ENCODE data around the gene PLK5. TPM values are rescaled to one million over a fixed set of nuclear protein-coding genes. Genes with fewer than 3 reads are reported as not detected.
A peak's percentile ranks its signal among the peaks of the same experiment; 100 is the strongest.

Gene PLK5
- total RNA-seq, 4 donors from 2014 or later: not detected

DNA sequence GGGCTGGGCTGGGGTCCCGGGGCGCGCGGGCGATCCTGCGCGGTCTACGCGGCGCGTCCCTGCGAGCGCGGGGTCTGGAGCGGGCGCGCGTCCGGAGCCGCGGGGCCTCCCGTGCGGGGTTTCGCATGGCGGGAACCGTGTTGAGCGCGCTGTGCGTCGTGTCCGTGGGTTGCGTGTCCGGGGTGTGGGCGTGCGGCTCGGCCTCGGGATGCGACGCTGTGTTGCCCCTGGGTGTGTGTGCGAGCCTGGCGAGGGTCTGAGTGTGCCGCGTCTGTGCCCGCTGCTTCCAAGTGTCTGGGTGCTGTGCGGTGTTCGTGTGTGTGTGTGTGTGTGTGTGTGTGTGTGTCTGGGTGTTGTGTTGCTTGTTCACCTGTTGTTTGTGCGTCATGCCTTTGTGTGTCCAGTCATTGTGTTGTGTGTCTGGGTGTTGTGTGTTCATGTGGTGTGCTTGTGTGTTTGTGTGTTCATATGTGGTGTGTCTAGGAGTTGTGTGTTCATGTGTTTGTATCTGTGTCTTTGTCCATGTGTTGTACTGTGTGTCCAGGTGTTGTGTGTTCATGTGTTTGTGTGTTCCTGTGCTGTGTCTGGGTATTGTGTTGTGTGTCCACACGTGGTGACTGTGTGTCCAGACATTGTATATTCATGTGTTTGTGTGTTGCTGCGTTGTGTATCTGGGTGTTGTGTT is 552 bp downstream of the PLK5 start:
- intact Hi-C loops (cut with DNase I; ENCODE audit: low total_unique reads) (no loop called here), in situ Hi-C loops (cut with MboI; ENCODE audit: low pct_ligation_motif_present in 1 of 4, low pct_unique_long_range_greater_than_20kb in 1 of 4, low sequenced_read_pairs in 3 of 4) (no loop called here)
- no peak for TF ChIP-seq EP300 (IDR thresholded peaks at IDR 0.05; ENCODE audit: low read depth)
- no peak for TF ChIP-seq POLR2AphosphoS5 (IDR thresholded peaks at IDR 0.05)
- no peak for TF ChIP-seq POLR2A (IDR thresholded peaks at IDR 0.05)
- TF ChIP-seq, protein P1, sequence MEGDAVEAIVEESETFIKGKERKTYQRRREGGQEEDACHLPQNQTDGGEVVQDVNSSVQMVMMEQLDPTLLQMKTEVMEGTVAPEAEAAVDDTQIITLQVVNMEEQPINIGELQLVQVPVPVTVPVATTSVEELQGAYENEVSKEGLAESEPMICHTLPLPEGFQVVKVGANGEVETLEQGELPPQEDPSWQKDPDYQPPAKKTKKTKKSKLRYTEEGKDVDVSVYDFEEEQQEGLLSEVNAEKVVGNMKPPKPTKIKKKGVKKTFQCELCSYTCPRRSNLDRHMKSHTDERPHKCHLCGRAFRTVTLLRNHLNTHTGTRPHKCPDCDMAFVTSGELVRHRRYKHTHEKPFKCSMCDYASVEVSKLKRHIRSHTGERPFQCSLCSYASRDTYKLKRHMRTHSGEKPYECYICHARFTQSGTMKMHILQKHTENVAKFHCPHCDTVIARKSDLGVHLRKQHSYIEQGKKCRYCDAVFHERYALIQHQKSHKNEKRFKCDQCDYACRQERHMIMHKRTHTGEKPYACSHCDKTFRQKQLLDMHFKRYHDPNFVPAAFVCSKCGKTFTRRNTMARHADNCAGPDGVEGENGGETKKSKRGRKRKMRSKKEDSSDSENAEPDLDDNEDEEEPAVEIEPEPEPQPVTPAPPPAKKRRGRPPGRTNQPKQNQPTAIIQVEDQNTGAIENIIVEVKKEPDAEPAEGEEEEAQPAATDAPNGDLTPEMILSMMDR (IDR thresholded peaks at IDR 0.05): no peak
- no peaks in the 10 kb centered on the region for H3K9me3 ChIP-seq
- peaks cover 75% of the 10 kb centered on the region for H3K27me3 ChIP-seq
- H3K4me1 ChIP-seq: peaks cover 3 to 7% (median 6%) of the 10 kb centered on the region in 4 donors
- no peaks in the 10 kb centered on the region for H3K36me3 ChIP-seq
- WGBS, 2 donors (ENCODE audit: low coverage in 1 of 2): 37 to 40% methylated on average over 1 to 7 of the region's 49 CpGs
- no peak for DNase-seq
- H3K27ac ChIP-seq: no peak overlapping the region
- peak overlapping the region in 1 of 4 donors; percentile 20 for H3K4me3 ChIP-seq

DNA sequence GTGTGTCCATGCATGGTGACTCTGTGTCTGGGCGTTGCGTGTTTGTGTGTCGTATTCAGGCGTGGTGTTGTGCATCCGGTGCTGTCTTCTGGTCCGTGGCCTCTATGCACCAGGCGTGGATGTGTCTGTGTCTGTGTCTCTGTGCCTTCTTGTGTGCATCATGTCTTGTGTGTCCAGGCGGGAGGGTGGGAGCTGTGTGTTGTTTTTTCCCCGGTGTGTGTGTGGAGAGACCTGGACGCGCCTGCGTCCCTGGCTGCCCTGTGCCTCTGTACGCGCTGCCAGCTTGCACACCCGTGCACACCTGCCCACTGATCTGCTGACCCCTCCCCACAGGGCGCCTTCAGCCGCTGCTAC is 1.1 kb downstream of the PLK5 start:
- no peaks in the 10 kb centered on the region for H3K9me3 ChIP-seq
- no peak for TF ChIP-seq POLR2AphosphoS5 (IDR thresholded peaks at IDR 0.05)
- no peak for TF ChIP-seq POLR2A (IDR thresholded peaks at IDR 0.05)
- TF ChIP-seq, protein P1 (IDR thresholded peaks at IDR 0.05): no peak
- H3K4me3 ChIP-seq: no peak overlapping the region
- peaks cover 72% of the 10 kb centered on the region for H3K27me3 ChIP-seq
- no peak for DNase-seq
- peaks cover 3 to 7% (median 6%) of the 10 kb centered on the region in 4 donors for H3K4me1 ChIP-seq
- in situ Hi-C loops (cut with MboI; ENCODE audit: low pct_ligation_motif_present in 1 of 4, low pct_unique_long_range_greater_than_20kb in 1 of 4, low sequenced_read_pairs in 3 of 4): loop anchor here (25.0 kb wide), 3 partner anchors 162 to 287 kb away; partner anchors contain the start of gene ATP8B3 (in 1 of the 4)
- no peak overlapping the region for H3K27ac ChIP-seq
- intact Hi-C loops (cut with DNase I; ENCODE audit: low total_unique reads): no loop called here
- H3K36me3 ChIP-seq: no peaks in the 10 kb centered on the region
- WGBS, 2 donors (ENCODE audit: low coverage in 1 of 2): 53% methylated on average over 17 of the region's 17 CpGs; no CpG with 5 or more reads in 1 of the 2 donors

DNA sequence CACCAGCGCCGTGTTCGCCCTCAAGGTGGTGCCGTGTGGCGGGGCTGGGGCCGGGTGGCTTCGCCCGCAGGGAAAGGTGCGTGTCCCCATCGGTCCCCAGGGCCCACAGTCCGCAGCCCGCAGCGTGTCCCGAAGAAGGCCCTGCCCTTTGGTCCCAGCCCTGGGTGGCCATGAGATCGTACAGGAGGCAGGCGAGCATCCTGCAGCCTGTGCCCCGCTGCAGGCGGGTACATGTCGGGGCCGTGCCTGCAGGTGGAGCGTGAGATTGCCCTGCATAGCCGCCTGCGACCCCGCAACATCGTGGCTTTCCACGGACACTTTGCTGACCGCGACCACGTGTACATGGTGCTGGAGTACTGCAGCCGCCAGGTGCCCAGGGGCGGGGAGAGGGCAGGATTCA is 1.5 kb downstream of the PLK5 start:
- Histone ChIP-seq H3K27me3 (peaks cover 69% of the 10 kb centered on the region), H3K36me3 (no peaks in the 10 kb centered on the region), H3K27ac (no peak overlapping the region), H3K9me3 (no peaks in the 10 kb centered on the region), H3K4me3 (no peak overlapping the region), H3K4me1 (peaks cover 3 to 7% (median 6%) of the 10 kb centered on the region in 4 donors)
- in situ Hi-C loops (cut with MboI; ENCODE audit: low pct_ligation_motif_present in 1 of 4, low pct_unique_long_range_greater_than_20kb in 1 of 4, low sequenced_read_pairs in 3 of 4) (loop anchor here (25.0 kb wide), 3 partner anchors 162 to 287 kb away; partner anchors contain the start of gene ATP8B3 (in 1 of the 4)), intact Hi-C loops (cut with DNase I; ENCODE audit: low total_unique reads) (no loop called here)
- no peak for DNase-seq
- TF ChIP-seq POLR2A (IDR thresholded peaks at IDR 0.05) (no peak), EP300 (IDR thresholded peaks at IDR 0.05; ENCODE audit: low read depth) (no peak), POLR2AphosphoS5 (IDR thresholded peaks at IDR 0.05) (no peak)
- TF ChIP-seq, protein P1 (IDR thresholded peaks at IDR 0.05): no peak
- 53% methylated on average over 23 of the region's 31 CpGs; no CpG with 5 or more reads in 1 of the 2 donors for WGBS, 2 donors (ENCODE audit: low coverage in 1 of 2)

DNA sequence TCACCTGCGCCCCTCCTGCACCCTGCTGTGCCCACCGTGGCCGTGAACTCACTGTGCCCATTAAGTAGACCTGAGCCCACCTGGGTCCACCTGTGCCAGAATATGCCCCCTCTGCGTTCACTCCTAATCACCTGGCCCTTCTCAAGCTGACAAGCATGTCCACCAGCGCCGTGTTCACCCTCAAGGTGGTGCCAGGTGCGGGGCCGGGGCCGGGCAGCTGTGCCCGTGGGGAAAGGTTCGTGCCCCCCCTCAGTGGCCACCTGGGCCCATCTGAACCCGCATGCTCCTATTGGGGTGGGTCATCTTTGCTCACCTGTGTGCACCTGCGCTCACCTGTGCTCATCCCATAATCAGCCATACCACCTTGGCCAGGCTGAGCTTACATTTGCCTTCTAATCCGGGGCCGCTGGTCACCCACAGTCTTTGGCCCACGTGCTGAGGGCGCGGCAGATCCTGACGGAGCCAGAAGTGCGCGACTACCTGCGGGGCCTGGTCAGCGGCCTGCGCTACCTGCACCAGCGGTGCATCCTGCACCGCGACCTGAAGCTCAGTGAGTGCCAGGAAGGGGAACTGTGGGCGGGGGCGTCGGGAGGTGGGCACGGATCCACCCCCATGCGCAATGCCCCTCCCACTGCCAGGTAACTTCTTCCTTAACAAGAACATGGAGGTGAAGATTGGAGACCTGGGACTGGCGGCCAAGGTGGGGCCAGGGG is 2.3 kb downstream of the PLK5 start:
- intact Hi-C loops (cut with DNase I; ENCODE audit: low total_unique reads) (no loop called here), in situ Hi-C loops (cut with MboI; ENCODE audit: low pct_ligation_motif_present in 1 of 4, low pct_unique_long_range_greater_than_20kb in 1 of 4, low sequenced_read_pairs in 3 of 4) (loop anchor here (25.0 kb wide), 3 partner anchors 161 to 286 kb away; partner anchors contain the start of gene ATP8B3 (in 1 of the 4))
- peaks cover 3 to 7% (median 6%) of the 10 kb centered on the region in 4 donors for H3K4me1 ChIP-seq
- H3K27me3 ChIP-seq: peaks cover 66% of the 10 kb centered on the region
- no peak for DNase-seq
- TF ChIP-seq POLR2A (IDR thresholded peaks at IDR 0.05) (no peak), EP300 (IDR thresholded peaks at IDR 0.05; ENCODE audit: low read depth) (no peak), POLR2AphosphoS5 (IDR thresholded peaks at IDR 0.05) (no peak)
- TF ChIP-seq, protein P1 (IDR thresholded peaks at IDR 0.05): no peak
- no peaks in the 10 kb centered on the region for H3K9me3 ChIP-seq
- no peak overlapping the region for H3K4me3 ChIP-seq
- H3K27ac ChIP-seq: no peak overlapping the region
- WGBS, 2 donors (ENCODE audit: low coverage in 1 of 2): 71% methylated on average over 28 of the region's 33 CpGs; no CpG with 5 or more reads in 1 of the 2 donors
- H3K36me3 ChIP-seq: no peaks in the 10 kb centered on the region

Measured in transverse colon (tissue), 4 donors.